CD4-positive, alpha-beta T cell (primary cell): Measurements from ENCODE around the gene SPATA31D1. TPM values are rescaled to one million over a fixed set of nuclear protein-coding genes. Genes with fewer than 3 reads are reported as not detected.

ENCODE experiments used
- ATAC-seq: fragments of 200-7000 bp; cut with Tn5 transposase; one replicate; pipeline ENCODE4 v1.10.0; 2022; ENCODE audit warnings: mild to moderate bottlenecking; ENCODE audit not compliant: poor library complexity
- CTCF ChIA-PET: fragments of 350-600 bp; sonication (Branson Sonifier 250); formaldehyde crosslinking; loops from one replicate; lab custom pipeline; 2021; ENCODE audit warnings: antibody characterized with exemption, inconsistent platforms; lab: Charles Lee
- POLR2A ChIA-PET: fragments of 350-600 bp; sonication (Branson Sonifier 250); formaldehyde crosslinking; loops from one replicate; lab custom pipeline; 2021; ENCODE audit warnings: antibody characterized with exemption, inconsistent platforms; lab: Charles Lee
- DNase-seq, 14 experiments: peaks; one replicate each; pipeline ENCODE4 v3.0.0-alpha.2; 2013 to 2020; ENCODE audit warnings: mixed read lengths in 2 of 14
- H3K27ac ChIP-seq, 2 donors: one replicate each; pipeline versions ENCODE4 v1.5.1 to v1.7.0; 2013; ENCODE audit warnings: low read length in 2 of 2, low read depth in 1 of 2, mild to moderate bottlenecking in 1 of 2
- H3K27me3 ChIP-seq, 2 experiments: 1 replicate in 1 of 2; 2 replicates in 1 of 2; pipeline versions ENCODE4 v1.6.1 to v1.7.0; 2013; ENCODE audit warnings: low read length in 2 of 2, control low read depth in 1 of 2, mild to moderate bottlenecking in 1 of 2, moderate library complexity in 1 of 2; ENCODE audit not compliant: insufficient read depth in 2 of 2, control insufficient read depth in 1 of 2
- H3K36me3 ChIP-seq: one replicate; pipeline ENCODE4 v1.6.1; 2013; ENCODE audit warnings: low read length, control low read depth; ENCODE audit not compliant: insufficient read depth
- H3K4me1 ChIP-seq: one replicate; pipeline ENCODE4 v1.6.1; 2013; ENCODE audit warnings: low read length, control low read depth; ENCODE audit not compliant: insufficient read depth
- H3K4me3 ChIP-seq: one replicate; pipeline ENCODE4 v1.5.1; 2013; ENCODE audit warnings: mild to moderate bottlenecking, low read length, moderate library complexity
- H3K9me3 ChIP-seq, 2 experiments: 1 replicate in 1 of 2; 2 replicates in 1 of 2; pipeline versions ENCODE4 v1.6.1 to v1.7.0; 2013; ENCODE audit warnings: low read length in 2 of 2, mild to moderate bottlenecking in 2 of 2, control low read depth in 1 of 2, moderate library complexity in 1 of 2; ENCODE audit not compliant: control insufficient read depth in 1 of 2, insufficient read depth in 1 of 2
- H3K27ac Mint-ChIP-seq: one replicate; pipeline ENCODE4 v1.8.0; 2020; ENCODE audit warnings: mixed read lengths
- H3K27me3 Mint-ChIP-seq: one replicate; pipeline ENCODE4 v1.8.0; 2021; ENCODE audit warnings: mixed read lengths
- H3K36me3 Mint-ChIP-seq: one replicate; pipeline ENCODE4 v1.8.0; 2021; ENCODE audit warnings: low read depth, mixed read lengths
- H3K4me1 Mint-ChIP-seq: one replicate; pipeline ENCODE4 v1.8.0; 2021; ENCODE audit warnings: low read depth, mixed read lengths
- H3K4me3 Mint-ChIP-seq: one replicate; pipeline ENCODE4 v1.8.0; 2020; ENCODE audit warnings: mild to moderate bottlenecking, mixed read lengths
- H3K9me3 Mint-ChIP-seq: one replicate; pipeline ENCODE4 v1.8.0; 2020; ENCODE audit warnings: mixed read lengths
- intact Hi-C, 2 experiments: fragments of 100-400 bp; cut with DNase I in 1 of 2; cut with micrococcal nuclease in 1 of 2; formaldehyde crosslinking; loops; one replicate each; pipeline versions ENCODE4 v1.15.1 to v1.9.0; 2023 to 2025; cut with DNase I, micrococcal nuclease
- total RNA-seq, 174 experiments: library from RNA in 2 of 174; stranded (reverse) in 2 of 174; gene quantifications; one replicate each; pipeline ENCODE4 v1.2.3 and lab custom pipeline; 2021 to 2026
- TF ChIP-seq, protein P1 (sequence below): fragments of 200-600 bp; IDR thresholded peaks from one replicate; pipeline ENCODE4 v1.8.0; 2022; ENCODE audit warnings: antibody characterized with exemption, mild to moderate bottlenecking

The SPATA31D1 gene
- total RNA-seq, 2 experiments from 2014 or later, result not detected

DNA sequence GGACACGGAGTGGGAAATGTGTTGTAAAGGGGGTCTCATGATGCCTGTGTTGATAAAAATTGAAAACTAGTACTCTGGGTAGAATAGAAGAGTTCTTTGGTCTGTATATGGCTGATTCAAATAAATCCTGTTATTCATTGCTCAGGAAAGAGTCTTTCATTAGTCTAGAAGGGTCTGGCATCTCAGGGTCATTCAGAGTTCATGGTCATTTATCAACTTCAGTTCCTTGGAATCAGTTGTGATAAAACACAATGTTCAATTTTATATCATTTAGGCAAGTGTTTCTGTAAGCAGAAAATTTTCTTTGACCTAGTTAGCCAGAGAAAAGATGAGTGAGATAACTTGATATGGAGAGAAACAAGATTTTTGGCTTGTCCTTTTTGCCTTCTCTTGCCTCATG is 36.3 kb downstream of the SPATA31D1 start:
- no peaks in the 10 kb centered on the region for H3K4me1 Mint-ChIP-seq
- TF ChIP-seq, protein P1, sequence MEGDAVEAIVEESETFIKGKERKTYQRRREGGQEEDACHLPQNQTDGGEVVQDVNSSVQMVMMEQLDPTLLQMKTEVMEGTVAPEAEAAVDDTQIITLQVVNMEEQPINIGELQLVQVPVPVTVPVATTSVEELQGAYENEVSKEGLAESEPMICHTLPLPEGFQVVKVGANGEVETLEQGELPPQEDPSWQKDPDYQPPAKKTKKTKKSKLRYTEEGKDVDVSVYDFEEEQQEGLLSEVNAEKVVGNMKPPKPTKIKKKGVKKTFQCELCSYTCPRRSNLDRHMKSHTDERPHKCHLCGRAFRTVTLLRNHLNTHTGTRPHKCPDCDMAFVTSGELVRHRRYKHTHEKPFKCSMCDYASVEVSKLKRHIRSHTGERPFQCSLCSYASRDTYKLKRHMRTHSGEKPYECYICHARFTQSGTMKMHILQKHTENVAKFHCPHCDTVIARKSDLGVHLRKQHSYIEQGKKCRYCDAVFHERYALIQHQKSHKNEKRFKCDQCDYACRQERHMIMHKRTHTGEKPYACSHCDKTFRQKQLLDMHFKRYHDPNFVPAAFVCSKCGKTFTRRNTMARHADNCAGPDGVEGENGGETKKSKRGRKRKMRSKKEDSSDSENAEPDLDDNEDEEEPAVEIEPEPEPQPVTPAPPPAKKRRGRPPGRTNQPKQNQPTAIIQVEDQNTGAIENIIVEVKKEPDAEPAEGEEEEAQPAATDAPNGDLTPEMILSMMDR, result no peak
- Histone ChIP-seq H3K27ac (no peak overlapping the region), H3K9me3 (peaks cover 0 to 4% of the 10 kb centered on the region in 2 experiments), H3K4me1 (no peaks in the 10 kb centered on the region), H3K4me3 (no peak overlapping the region), H3K27me3 (no peaks in the 10 kb centered on the region), H3K36me3 (no peaks in the 10 kb centered on the region)
- H3K27me3 Mint-ChIP-seq, result no peaks in the 10 kb centered on the region
- intact Hi-C loops, result no loop called here
- peaks cover 3% of the 10 kb centered on the region for H3K9me3 Mint-ChIP-seq
- POLR2A ChIA-PET, result no interaction called here
- ATAC-seq (no peak), DNase-seq (no peak)
- CTCF ChIA-PET, result no interaction called here
- H3K4me3 Mint-ChIP-seq, result no peak overlapping the region
- no peak overlapping the region for H3K27ac Mint-ChIP-seq
- H3K36me3 Mint-ChIP-seq, result no peaks in the 10 kb centered on the region

DNA sequence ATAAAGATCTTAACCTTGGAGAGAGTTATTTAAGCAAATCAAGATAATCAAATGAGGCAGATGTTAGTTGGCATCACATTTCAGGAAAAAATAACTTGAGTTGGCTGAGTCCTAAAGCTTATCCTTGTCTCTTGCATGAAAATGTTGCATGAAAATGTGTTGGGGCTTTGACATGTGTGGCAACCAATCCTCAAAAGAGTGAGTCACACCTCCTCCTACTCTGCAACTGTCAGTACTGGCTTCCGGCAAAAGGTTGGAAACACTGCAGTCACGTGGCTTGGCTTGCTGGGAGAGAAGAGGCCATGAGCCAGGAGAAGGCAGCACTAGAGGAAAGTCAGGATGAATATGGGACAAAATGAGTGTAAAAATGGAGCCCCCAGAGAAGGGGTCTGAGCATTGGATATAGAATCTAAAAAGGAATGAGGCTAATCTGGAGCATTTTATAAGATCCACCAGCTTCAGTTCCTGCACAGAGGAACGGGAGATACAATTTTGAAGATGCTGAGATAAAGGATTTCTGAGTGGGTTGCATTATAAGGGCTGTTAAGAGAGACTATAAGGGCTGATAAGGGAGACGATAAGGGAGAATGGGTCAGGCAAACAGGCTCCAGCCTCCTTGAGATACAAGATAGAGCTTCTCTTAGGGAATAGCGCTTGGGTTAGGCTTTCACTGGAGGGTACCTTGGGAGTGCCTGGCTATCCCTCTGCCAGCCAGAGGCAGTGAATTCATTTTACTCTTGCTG is 43.1 kb downstream of the SPATA31D1 start:
- Histone ChIP-seq H3K4me1 (no peaks in the 10 kb centered on the region), H3K27ac (no peak overlapping the region), H3K27me3 (no peaks in the 10 kb centered on the region), H3K9me3 (no peaks in the 10 kb centered on the region), H3K4me3 (no peak overlapping the region), H3K36me3 (no peaks in the 10 kb centered on the region)
- CTCF ChIA-PET, result no interaction called here
- POLR2A ChIA-PET, result no interaction called here
- Mint-ChIP-seq H3K36me3 (no peaks in the 10 kb centered on the region), H3K27ac (no peak overlapping the region), H3K9me3 (peaks cover 3% of the 10 kb centered on the region), H3K27me3 (no peaks in the 10 kb centered on the region), H3K4me1 (no peaks in the 10 kb centered on the region), H3K4me3 (no peak overlapping the region)
- intact Hi-C loops, result no loop called here
- DNase-seq, result no peak
- TF ChIP-seq, protein P1, result no peak
- no peak for ATAC-seq

DNA sequence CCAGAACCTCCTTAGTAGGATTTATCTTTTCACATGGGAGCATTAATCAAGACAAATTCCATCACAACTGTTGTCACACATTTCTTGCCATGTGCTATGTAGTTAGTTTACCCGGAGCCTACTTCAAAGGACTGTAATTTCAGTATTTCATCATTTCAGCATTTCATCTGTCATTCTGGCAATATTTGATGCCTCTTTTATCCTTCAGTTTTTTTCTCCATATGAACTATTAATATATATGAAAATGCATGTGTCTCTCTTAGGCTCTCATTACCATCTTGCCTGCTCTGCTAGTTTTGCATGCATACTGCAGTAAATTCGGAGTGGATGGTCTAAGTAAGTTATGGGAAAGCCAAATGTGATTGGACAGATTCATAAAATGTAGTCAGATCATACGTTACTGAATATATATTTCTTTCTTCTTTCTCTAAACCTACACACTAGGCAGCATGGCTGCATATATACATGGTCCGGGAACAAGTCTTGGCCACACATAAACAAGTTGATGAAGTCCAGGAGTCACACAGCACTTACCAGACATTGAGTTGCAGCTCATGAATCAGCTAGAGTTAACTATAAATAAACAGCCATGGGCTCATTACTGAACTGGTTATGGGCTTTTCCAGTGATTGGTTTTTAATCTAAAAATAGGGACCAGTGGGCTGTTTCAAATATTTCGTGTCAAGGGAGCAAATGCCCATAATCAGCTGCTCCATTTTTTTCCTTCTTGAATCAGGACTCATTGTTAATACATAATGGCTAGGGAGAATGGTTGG is 46.6 kb downstream of the SPATA31D1 start:
- Mint-ChIP-seq H3K27ac (no peak overlapping the region), H3K9me3 (no peaks in the 10 kb centered on the region), H3K27me3 (no peaks in the 10 kb centered on the region), H3K4me1 (no peaks in the 10 kb centered on the region), H3K4me3 (no peak overlapping the region), H3K36me3 (no peaks in the 10 kb centered on the region)
- Histone ChIP-seq H3K4me1 (no peaks in the 10 kb centered on the region), H3K36me3 (no peaks in the 10 kb centered on the region), H3K27me3 (no peaks in the 10 kb centered on the region), H3K9me3 (no peaks in the 10 kb centered on the region), H3K4me3 (no peak overlapping the region), H3K27ac (no peak overlapping the region)
- TF ChIP-seq, protein P1, result no peak
- ChIA-PET POLR2A (no interaction called here), CTCF (no interaction called here)
- ATAC-seq, result no peak
- intact Hi-C loops, result no loop called here
- DNase-seq, result no peak
